T-helper 2 cell treated with Interferon-gamma antibody and Interleukin-4, amounts not matched to agents 5 μg/mL and 100 μg/mL, for 36 hours (primary cell): ENCODE measurements around the gene P3H1.
"Not testable (repeated sequence)": the region's sequence is repeated elsewhere in the genome, so short reads cannot be mapped to it uniquely, and the experiment has no call there.

ENCODE experiments used
- DNase-seq: peaks from one replicate; pipeline ENCODE4 v3.0.0; 2021; ENCODE audit warnings: low spot score
- H3K27ac Mint-ChIP-seq: one replicate; pipeline ENCODE4 v1.8.0; 2021; ENCODE audit warnings: mild to moderate bottlenecking, mixed read lengths
- H3K27me3 Mint-ChIP-seq: one replicate; pipeline ENCODE4 v1.8.0; 2021; ENCODE audit warnings: low read depth, mixed read lengths
- H3K36me3 Mint-ChIP-seq: one replicate; pipeline ENCODE4 v1.8.0; 2021; ENCODE audit warnings: low read depth, mixed read lengths
- H3K4me1 Mint-ChIP-seq: one replicate; pipeline ENCODE4 v1.8.0; 2021; ENCODE audit warnings: low read depth, mixed read lengths
- H3K4me3 Mint-ChIP-seq: one replicate; pipeline ENCODE4 v1.8.0; 2022; ENCODE audit warnings: mild to moderate bottlenecking, moderate library complexity, mixed read lengths
- H3K9me3 Mint-ChIP-seq: one replicate; pipeline ENCODE4 v1.8.0; 2021; ENCODE audit warnings: mixed read lengths

The P3H1 gene

GRCh38 chr1:42736571-42737200 is 30.1 kb downstream of the P3H1 start:
- Mint-ChIP-seq H3K27ac (peak overlapping the region; percentile 2), H3K36me3 (no peaks in the 10 kb centered on the region), H3K9me3 (no peaks in the 10 kb centered on the region), H3K27me3 (no peaks in the 10 kb centered on the region), H3K4me1 (peaks cover 4% of the 10 kb centered on the region), H3K4me3 (no peak overlapping the region)
- DNase-seq: no peak

GRCh38 chr1:42736152-42736551 is 30.7 kb downstream of the P3H1 start:
- H3K27me3 Mint-ChIP-seq: no peaks in the 10 kb centered on the region
- no peak overlapping the region for H3K27ac Mint-ChIP-seq
- H3K9me3 Mint-ChIP-seq: no peaks in the 10 kb centered on the region
- no peak overlapping the region for H3K4me3 Mint-ChIP-seq
- no peak for DNase-seq
- H3K4me1 Mint-ChIP-seq: peaks cover 4% of the 10 kb centered on the region
- H3K36me3 Mint-ChIP-seq: no peaks in the 10 kb centered on the region

GRCh38 chr1:42735477-42736105 is 31.2 kb downstream of the P3H1 start:
- DNase-seq: no peak
- Mint-ChIP-seq H3K9me3 (no peaks in the 10 kb centered on the region), H3K36me3 (no peaks in the 10 kb centered on the region), H3K27ac (no peak overlapping the region), H3K27me3 (peaks cover 2% of the 10 kb centered on the region), H3K4me1 (peaks cover 4% of the 10 kb centered on the region), H3K4me3 (no peak overlapping the region)

GRCh38 chr1:42735056-42735455 is 31.8 kb downstream of the P3H1 start:
- peaks cover 4% of the 10 kb centered on the region for H3K4me1 Mint-ChIP-seq
- H3K9me3 Mint-ChIP-seq: no peaks in the 10 kb centered on the region
- no peak overlapping the region for H3K27ac Mint-ChIP-seq

GRCh38 chr1:42734201-42735035 is 32.4 kb downstream of the P3H1 start:
- Mint-ChIP-seq H3K27ac (no peak overlapping the region), H3K9me3 (no peaks in the 10 kb centered on the region), H3K36me3 (no peaks in the 10 kb centered on the region), H3K27me3 (peaks cover 2% of the 10 kb centered on the region), H3K4me1 (peaks cover 4% of the 10 kb centered on the region), H3K4me3 (no peak overlapping the region)
- no peak for DNase-seq

More at GRCh38 chr1:42735056-42735455, 31.8 kb downstream of the P3H1 start:
- Mint-ChIP-seq H3K36me3 (no peaks in the 10 kb centered on the region), H3K27me3 (peaks cover 2% of the 10 kb centered on the region), H3K4me3 (no peak overlapping the region)
- DNase-seq: no peak

GRCh38 chr1:42733415-42734200 is 33.2 kb downstream of the P3H1 start:
- Mint-ChIP-seq H3K4me1 (peaks cover 4% of the 10 kb centered on the region), H3K9me3 (no peaks in the 10 kb centered on the region), H3K36me3 (no peaks in the 10 kb centered on the region), H3K27me3 (peaks cover 2% of the 10 kb centered on the region), H3K4me3 (no peak overlapping the region), H3K27ac (no peak overlapping the region)
- DNase-seq: no peak

- peaks cover 2% of the 10 kb centered on the region for H3K27me3 Mint-ChIP-seq
- H3K36me3 Mint-ChIP-seq: no peaks in the 10 kb centered on the region
- no peak overlapping the region for H3K4me3 Mint-ChIP-seq
- peaks cover 2% of the 10 kb centered on the region for H3K4me1 Mint-ChIP-seq
- no peak overlapping the region for H3K27ac Mint-ChIP-seq
- no peaks in the 10 kb centered on the region for H3K9me3 Mint-ChIP-seq
- DNase-seq: no peak
These were observed 34.6 kb downstream of the P3H1 start for GRCh38 chr1:42732126-42732680.

GRCh38 chr1:42731585-42731984 is 35.2 kb downstream of the P3H1 start:
- no peaks in the 10 kb centered on the region for H3K9me3 Mint-ChIP-seq
- H3K27me3 Mint-ChIP-seq: peaks cover 2% of the 10 kb centered on the region

GRCh38 chr1:42730988-42731387 is 35.8 kb downstream of the P3H1 start:
- no peaks in the 10 kb centered on the region for H3K9me3 Mint-ChIP-seq
- peak; percentile 35 for DNase-seq

More at GRCh38 chr1:42731585-42731984, 35.2 kb downstream of the P3H1 start:
- Mint-ChIP-seq H3K4me3 (no peak overlapping the region), H3K4me1 (no peaks in the 10 kb centered on the region), H3K27ac (no peak overlapping the region), H3K36me3 (no peaks in the 10 kb centered on the region)
- DNase-seq: no peak

GRCh38 chr1:42730002-42730401 is 36.8 kb downstream of the P3H1 start:
- H3K36me3 Mint-ChIP-seq: no peaks in the 10 kb centered on the region
- no peak overlapping the region for H3K27ac Mint-ChIP-seq
- H3K9me3 Mint-ChIP-seq: no peaks in the 10 kb centered on the region
- no peaks in the 10 kb centered on the region for H3K4me1 Mint-ChIP-seq
- H3K4me3 Mint-ChIP-seq: no peak overlapping the region
- peaks cover 2% of the 10 kb centered on the region for H3K27me3 Mint-ChIP-seq
- DNase-seq: no peak

More at GRCh38 chr1:42730988-42731387, 35.8 kb downstream of the P3H1 start:
- peaks cover 2% of the 10 kb centered on the region for H3K27me3 Mint-ChIP-seq
- no peaks in the 10 kb centered on the region for H3K36me3 Mint-ChIP-seq
- H3K4me1 Mint-ChIP-seq: no peaks in the 10 kb centered on the region
- no peak overlapping the region for H3K27ac Mint-ChIP-seq
- H3K4me3 Mint-ChIP-seq: no peak overlapping the region

GRCh38 chr1:42725820-42726219 is 41.0 kb downstream of the P3H1 start:
- not testable (repeated sequence) for H3K27ac Mint-ChIP-seq, H3K4me3 Mint-ChIP-seq, DNase-seq, H3K36me3 Mint-ChIP-seq, H3K27me3 Mint-ChIP-seq, H3K4me1 Mint-ChIP-seq, H3K9me3 Mint-ChIP-seq

- H3K27me3 Mint-ChIP-seq: peaks cover 4% of the 10 kb centered on the region
- DNase-seq: no peak
- no peak overlapping the region for H3K27ac Mint-ChIP-seq
- no peak overlapping the region for H3K4me3 Mint-ChIP-seq
- no peaks in the 10 kb centered on the region for H3K4me1 Mint-ChIP-seq
- H3K9me3 Mint-ChIP-seq: no peaks in the 10 kb centered on the region
- peaks cover 6% of the 10 kb centered on the region for H3K36me3 Mint-ChIP-seq
These were observed 43.3 kb downstream of the P3H1 start for GRCh38 chr1:42723511-42723910.

GRCh38 chr1:42722403-42722802 is 44.4 kb downstream of the P3H1 start:
- not testable (repeated sequence) for DNase-seq, H3K4me1 Mint-ChIP-seq, H3K9me3 Mint-ChIP-seq, H3K4me3 Mint-ChIP-seq, H3K27ac Mint-ChIP-seq, H3K27me3 Mint-ChIP-seq
- peaks cover 12% of the 10 kb centered on the region for H3K36me3 Mint-ChIP-seq
